B cell (primary cell): Measurements from ENCODE around the gene LHPP.

Experiments
- CTCF ChIP-seq: fragments of 200-600 bp; IDR thresholded peaks from one replicate; pipeline ENCODE4 v1.8.0; 2022; ENCODE audit warnings: antibody characterized with exemption, mild to moderate bottlenecking
- EZH2 ChIP-seq: IDR thresholded peaks from 2 replicates; pipeline ENCODE4 v1.6.1; 2012; ENCODE audit warnings: borderline replicate concordance, low read depth, mild to moderate bottlenecking, moderate library complexity, low read length; ENCODE audit not compliant: insufficient read depth, poor library complexity, severe bottlenecking

GRCh38 chr10:124657806-124658205 lies 196.2 kb downstream of the LHPP start:
- no peak for TF ChIP-seq CTCF
- no peak for TF ChIP-seq EZH2
